CD4-positive, alpha-beta T cell treated with Interferon gamma for 1 hour (primary cell): ENCODE data around the gene ZNF613.
A peak's percentile ranks its signal among the peaks of the same experiment; 100 is the strongest.
"Not testable (repeated sequence)": the region's sequence is repeated elsewhere in the genome, so short reads cannot be mapped to it uniquely, and the experiment has no call there.

Experiments
- DNase-seq: peaks from one replicate; pipeline ENCODE4 v3.0.0-alpha.2; 2020

The ZNF613 gene

DNA sequence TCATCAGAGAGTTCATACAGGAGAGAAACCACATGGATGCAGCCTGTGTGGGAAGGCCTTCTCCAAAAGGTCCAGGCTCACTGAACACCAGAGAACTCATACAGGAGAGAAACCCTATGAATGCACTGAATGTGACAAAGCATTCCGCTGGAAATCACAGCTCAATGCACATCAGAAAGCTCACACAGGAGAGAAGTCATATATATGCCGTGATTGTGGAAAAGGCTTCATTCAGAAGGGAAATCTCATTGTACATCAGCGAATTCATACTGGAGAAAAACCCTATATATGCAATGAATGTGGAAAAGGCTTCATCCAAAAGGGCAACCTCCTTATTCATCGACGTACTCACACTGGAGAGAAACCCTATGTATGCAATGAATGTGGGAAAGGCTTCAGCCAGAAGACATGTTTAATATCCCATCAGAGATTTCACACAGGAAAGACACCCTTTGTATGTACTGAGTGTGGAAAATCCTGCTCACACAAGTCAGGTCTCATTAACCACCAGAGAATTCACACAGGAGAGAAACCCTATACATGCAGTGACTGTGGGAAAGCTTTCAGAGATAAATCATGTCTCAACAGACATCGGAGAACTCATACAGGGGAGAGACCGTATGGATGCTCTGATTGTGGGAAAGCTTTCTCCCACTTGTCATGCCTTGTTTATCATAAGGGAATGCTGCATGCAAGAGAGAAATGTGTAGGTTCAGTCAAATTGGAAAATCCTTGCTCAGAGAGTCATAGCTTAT is 17.7 kb downstream of the ZNF613 start:
- DNase-seq = no peak

GRCh38 chr19:51946602-51947001 is 19.3 kb downstream of the ZNF613 start:
- no peak for DNase-seq

DNA sequence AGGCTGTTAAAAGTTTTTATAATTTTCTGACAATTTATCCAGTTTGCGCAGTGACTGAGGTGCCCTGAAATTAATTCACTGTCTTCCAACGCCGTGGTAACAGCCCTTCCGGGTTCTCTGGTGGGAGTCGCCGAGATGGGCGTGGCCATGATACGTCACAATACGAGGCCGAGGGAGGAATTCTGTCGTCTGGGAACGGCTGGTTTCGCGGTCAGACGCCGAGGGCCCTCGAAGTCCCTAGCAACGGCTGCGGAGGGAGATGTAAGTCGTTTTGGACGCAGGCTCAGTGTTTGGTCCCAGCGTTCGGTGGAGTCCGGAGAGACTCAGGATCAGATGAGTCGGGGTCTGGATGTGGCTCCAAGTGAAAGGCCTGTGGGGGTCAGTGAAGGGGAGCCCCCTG is 21.7 kb downstream of the ZNF613 start:
- no peak for DNase-seq

GRCh38 chr19:51957846-51958245 is 30.6 kb downstream of the ZNF613 start:
- not testable (repeated sequence) for DNase-seq

DNA sequence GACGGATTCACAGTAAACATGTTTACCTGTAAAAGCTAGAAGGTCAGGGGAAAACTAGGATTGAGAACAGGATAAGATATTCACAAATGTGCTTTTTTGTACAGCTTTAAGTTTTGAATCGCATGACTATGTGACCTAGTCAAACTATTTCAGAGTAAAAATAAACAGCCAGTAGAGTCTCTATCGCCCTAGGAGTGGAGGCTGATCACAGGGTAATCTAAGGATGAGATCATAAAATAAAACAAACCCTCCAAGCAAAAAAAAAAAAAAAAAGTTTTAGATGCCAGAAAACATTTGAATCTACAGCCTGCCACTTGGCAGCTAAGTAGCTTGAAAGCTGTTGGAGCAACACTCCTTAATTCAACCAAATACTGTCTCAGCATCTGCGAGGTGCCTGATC is 32.5 kb downstream of the ZNF613 start:
- no peak for DNase-seq

DNA sequence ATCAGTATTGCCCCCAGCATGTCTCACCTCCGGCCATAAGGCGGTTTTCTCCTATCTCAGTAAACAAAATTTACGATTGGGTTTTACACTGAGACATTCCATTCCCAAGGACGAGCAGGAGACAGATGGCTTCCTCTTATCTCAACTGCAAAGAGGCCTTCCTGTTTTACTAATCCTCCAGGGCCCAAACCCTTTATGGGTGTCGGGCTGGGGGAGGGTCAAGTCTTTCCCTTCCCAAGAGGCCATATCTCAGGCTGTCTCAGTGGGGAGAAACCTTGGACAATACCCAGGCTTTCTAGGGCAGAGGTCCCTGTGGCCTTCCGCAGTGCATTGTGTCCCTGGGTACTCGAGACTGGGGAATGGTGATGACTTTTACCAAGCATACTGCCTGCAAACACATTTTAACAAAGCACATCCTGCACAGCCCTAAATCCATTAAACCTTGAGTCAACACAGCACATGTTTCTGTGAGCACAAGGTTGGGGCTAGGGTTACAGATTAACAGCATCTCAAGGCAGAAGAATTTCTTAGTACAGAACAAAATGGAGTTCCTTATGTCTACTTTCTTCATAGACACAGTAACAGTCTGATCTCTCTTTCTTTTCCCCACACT is 33.5 kb downstream of the ZNF613 start:
- not testable (repeated sequence) for DNase-seq

DNA sequence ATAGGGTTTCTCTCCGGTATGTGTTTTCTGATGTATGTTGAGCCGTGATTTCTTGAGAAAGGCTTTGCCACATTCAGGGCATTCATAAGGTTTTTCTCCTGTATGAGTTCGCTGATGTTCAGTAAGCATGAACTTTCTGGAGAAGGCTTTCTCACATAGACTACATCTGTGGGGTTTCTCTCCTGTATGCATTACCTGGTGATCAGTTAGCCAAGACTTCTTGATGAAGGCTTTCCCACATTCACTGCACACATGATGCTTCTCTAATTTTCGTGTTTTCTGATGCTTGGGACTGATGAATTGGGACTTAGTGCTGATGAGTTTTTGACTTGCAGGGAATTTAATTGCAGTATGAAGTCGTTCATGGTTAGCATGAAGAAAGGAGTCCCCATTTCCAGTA is 38.3 kb downstream of the ZNF613 start:
- DNase-seq = no peak

DNA sequence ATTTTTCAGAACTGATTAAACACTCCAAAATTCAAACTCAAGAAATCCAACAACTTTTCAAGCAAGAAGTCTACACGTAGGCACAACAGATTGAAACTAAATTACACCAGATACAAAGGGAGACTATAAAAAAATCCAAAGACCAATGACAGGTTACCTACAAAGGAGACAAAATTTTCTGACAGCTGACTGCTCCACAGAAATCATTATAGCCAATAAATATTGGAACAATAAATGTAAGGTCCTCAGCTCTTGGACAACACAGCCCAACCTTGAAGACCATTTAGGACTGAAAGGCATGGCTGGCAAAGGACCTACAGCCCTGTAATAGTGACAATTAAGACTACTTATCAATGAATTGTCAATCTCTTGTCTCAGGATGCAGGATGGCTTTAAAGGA is 43.4 kb downstream of the ZNF613 start:
- no peak for DNase-seq

DNA sequence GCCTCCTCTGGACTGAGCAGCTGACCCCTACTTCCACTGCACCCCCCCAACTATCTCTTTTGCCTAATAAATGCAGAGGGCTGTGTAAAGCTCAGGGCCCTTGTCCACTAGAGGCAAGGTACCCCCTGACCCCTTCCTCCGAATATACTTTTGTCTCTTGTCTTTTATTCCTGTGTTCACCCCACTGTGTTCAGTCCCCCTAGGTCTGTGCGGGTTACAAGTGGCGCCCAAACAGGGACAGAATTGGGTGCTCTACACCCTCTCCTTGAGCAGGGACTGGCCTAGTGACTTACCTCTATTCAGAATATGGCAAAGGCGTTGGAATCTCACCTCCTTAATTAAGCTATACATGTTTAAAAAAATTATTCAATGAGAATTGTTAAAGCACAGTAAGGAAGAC is 44.4 kb downstream of the ZNF613 start:
- no peak for DNase-seq

DNA sequence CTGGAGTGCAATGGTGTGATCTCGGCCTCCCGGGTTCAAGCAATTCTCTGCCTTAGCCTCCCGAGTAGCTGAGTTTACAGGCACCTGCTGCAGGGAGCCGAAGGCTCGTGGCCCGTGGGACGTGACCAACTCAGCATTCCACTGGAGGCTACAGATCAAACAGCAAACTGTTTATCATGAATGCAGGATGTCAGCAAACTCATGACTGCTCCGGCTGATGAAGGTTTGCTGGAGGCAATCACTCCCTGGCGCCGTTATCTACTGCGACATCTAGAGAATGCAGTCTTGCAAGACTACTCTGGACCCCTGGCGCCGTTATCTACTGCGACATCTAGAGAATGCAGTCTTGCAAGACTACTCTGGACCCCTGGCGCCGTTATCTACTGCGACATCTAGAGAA is 48.5 kb downstream of the ZNF613 start:
- not testable (repeated sequence) for DNase-seq

DNA sequence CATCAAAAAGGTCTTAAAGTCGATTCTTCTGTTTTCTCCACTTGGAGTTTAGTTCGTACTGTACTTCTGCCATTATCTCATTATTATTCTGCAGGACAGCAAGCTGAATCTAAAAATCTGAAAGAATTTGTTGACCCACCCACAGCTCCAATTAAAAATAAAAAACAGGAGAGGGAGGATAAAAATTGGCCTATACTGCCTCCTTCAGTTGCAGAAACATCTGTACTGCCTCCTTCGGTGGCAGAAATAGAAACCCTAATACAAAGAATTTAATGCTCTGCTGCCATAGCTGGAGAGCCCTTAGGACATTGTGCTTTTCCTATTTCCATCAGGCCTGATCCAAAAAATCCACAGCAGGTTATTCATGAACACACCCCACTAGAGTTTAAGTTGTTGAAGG is 49.6 kb downstream of the ZNF613 start:
- DNase-seq = no peak

DNA sequence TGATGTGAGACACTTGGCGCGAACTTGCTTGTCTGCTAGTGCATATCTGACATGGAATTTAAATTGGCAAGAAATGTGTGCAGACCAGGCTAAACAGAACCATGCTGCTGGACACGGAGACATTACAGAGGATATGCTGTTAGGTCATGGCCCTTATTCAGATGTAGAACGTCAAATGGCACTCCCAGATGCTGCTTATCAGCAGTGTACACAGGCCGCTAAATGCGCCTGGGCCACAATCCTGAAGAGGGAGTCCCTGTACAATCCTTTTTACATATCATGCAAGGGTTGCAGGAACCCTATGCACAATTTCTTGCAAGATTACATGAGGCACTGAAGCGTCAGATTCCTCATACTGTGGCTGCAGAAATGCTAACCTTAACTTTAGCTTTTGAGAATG is 50.1 kb downstream of the ZNF613 start:
- no peak for DNase-seq

DNA sequence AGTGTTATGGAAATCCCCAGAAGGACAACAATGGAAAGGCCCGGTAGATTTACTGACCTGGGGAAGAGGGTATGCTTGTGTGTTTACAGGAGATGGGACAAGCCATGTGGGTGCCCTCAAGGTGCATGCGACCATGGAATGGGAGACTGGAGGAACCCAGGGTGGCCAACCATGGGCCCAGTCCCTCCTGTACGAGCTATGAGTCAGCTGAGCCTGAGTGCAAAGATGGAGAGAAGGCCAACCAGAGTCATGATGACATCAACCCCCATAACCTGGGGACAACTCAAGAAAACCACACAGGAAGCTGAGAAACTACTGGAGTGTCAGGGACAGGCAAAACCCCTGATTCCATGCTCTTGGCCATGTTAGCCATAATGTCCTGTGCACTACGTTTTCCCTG is 51.6 kb downstream of the ZNF613 start:
- no peak for DNase-seq

GRCh38 chr19:51980116-51980736 is 53.0 kb downstream of the ZNF613 start:
- no peak for DNase-seq

DNA sequence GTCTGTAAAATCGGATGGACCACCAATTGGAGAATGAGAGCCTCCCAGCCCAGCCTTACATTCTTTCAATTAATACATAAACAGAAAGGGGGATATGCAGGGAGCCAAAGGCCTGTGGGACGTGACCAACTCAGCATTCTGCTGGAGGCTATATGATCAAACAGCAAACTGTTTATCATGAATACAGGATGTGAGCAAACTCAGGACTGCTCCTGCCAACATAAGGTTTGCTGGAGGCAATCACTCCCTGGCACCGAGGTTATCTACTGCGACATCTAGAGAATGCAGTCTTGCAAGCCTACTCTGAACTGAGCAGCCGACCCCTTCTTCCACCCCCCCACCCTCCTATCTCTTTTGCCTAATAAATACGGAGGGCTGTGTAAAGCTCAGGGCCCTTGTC is 53.7 kb downstream of the ZNF613 start:
- DNase-seq = not testable (repeated sequence)

- DNase-seq = no peak
Observed at GRCh38 chr19:51983361-51983760, 56.1 kb downstream of the ZNF613 start.

DNA sequence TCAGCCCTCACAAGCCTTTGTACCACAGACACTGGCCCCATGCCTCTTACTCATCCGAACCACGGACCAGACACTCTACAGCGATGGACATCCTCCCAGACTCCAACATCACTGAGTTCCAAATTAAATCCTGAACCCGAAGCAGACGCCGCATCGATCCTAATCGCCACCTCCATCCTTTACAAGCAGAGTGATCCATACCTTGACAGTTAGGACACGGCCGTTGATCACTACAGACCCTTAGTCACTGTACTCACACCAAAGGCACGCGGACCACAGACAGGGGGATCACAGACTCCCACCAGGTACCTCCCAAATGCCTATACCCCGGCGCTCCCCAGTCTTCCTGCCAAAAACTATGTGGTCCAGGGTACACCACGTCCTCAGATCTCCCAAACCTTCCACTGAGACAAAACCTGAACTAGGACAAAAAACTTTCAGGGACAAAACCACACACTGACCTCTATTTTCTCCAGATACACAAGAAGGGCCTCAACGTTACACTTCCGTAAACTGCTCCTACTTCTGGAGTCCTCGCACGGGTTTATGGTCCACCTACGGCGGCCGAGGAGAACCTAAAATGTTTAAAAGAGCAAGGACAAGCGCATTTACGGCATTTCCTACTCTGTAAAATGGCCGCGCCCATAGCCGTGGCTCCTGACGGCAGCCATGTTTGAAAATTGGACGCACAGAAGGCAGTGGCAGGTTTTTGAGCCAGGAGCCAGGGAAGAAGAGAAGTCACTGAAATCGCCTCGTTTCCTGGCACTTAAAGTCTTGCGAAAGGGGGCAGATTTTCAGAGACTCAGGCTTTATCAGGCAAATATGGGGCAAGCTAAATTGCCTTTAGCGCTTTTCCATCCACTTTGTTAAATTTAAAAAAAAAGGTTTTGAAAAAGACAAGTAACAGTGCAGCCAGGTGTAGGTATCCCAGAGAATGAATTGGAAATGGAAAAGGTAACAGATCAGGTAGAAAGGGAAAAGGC is 59.3 kb downstream of the ZNF613 start, which contains the start of gene ZNF350:
TSS of gene ZNF350 (minus strand) at position 532 of the 983 bp plus-strand sequence. CDS start 12,480 bp downstream, outside the sequence.
- DNase-seq = peak; percentile 92

DNA sequence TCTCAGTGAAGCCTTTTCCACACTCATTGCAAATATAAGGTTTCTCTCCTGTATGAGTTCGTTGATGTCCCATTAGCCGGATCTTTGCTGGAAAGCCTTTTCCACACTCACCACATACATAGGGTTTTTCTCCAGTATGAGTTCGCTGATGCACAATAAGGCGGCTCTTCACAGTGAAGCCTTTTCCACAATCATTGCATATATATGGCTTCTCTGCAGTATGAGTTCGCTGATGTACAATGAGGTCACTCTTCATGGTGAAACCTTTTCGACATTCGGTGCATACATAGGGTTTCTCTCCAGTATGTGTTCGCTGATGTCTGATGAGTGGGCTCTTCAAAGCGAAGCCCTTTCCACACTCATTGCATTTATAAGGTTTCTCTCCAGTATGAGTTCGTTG is 66.2 kb downstream of the ZNF613 start:
- DNase-seq = no peak

GRCh38 chr19:51994048-51994644 is 66.9 kb downstream of the ZNF613 start:
- DNase-seq = no peak
